Activated effector memory CD4-positive, alpha-beta T cell treated with anti-CD3 and anti-CD28 coated beads, Interleukin-2, amount 50 U/mL, for 16 hours (primary cell): ENCODE data around the gene ARHGEF16.
A peak's percentile ranks its signal among the peaks of the same experiment; 100 is the strongest.

ENCODE experiments used
- DNase-seq: peaks from one replicate; pipeline ENCODE4 v3.0.0-alpha.2; 2020

ARHGEF16 gene

GRCh38 chr1:3483801-3484444 is 29.5 kb downstream of the ARHGEF16 start:
- DNase-seq, result peak; percentile 78

DNA sequence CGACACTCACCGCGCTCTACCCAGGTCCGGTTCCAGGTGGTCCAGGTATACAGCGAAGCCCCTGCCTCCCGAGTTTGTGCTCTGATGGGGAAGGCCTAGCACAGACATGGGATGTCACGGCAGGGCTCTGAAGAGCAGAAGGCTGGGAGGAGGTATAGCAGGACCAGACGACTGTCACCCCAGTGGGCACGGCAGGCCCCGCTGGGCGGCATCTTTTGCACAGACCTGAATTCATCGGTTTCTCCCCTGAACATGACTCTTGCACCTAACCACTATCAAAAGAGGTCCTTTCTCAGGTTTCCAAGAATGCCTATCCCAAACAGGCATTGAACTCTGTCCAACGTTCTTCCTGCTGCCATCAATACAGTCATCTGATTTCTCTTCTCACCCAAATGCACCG is 30.6 kb downstream of the ARHGEF16 start:
- DNase-seq, result no peak

- no peak for DNase-seq
Observed at GRCh38 chr1:3488432-3488831, 34.0 kb downstream of the ARHGEF16 start.

- no peak for DNase-seq
Observed at GRCh38 chr1:3490046-3490745, 35.7 kb downstream of the ARHGEF16 start.

DNA sequence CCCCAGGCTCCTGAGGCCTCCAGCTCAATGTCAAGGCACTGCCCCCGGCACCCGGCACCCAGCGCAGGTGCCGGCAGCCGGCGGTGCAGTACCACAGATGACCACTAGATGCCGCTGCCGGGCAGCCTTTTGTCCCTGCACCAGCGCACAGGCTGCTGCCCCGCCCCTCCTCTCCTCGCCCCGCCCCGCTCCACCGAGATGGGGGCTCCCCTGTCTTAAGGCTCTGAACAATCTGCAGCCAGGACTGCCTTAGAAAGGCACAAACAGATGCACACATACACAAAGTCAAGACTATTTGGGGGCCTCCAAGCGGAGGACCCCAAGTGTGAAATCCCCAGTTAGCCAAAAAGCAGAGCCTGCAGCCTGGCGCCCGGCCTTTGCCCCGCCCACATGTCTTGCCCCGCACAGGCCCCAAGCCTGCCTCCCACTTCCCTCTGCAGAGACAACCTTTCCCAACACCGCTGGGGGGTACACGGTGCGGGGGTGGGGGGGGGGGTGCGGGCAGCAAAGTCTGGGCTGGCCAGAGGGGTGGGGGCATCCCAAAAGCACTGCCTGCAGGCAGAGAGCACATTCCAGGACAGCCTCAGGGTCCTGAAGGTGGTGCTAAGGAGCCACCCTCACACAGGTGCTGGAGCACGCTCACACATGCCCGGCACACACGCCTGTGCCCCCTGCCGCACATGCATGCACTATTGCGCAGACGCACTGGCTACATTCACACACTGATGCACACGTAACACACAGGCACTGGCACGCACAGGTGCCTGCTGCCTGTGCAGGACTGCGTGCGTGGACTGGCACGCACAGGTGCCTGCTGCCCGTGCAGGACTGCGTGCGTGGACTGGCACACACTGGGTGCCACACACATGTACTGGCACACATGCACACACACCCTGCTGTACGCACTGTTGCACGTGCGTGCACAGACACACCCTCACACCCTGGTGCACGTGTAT is 37.1 kb downstream of the ARHGEF16 start:
- DNase-seq, result peak; percentile 94

DNA sequence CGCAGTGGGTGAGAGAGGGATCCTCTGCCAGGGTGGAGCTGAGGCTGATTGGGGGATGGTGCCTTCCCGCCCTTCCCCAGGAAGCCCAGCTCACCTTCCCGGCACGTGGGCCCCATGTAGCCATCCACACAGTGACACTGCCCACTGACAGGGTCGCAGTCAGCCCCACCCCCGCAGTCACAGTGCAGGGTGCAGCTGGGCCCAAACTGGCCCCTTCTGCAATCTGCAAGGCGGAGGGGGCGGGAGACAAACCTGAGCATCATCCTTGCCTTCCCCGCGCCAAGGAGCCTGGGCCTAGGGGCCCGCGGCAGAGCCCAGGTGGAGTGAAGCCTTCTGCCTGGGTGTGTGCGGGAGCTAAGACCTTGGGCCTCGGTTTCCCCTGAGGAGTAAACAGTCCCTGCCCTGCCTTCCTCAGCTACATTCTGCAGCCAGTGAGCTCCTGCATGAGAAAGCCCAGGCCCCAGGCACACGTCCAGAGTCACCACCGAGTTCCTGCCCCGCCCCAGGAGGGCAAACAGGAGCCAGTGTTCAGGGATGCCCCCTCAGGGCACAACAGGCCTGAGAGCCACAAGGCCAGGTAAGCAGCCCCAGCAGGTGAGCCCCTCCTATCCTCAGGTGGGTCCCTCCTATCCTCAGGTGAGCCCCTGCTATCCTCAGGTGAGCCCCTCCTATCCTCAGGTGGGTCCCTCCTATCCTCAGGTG is 38.2 kb downstream of the ARHGEF16 start:
- no peak for DNase-seq

DNA sequence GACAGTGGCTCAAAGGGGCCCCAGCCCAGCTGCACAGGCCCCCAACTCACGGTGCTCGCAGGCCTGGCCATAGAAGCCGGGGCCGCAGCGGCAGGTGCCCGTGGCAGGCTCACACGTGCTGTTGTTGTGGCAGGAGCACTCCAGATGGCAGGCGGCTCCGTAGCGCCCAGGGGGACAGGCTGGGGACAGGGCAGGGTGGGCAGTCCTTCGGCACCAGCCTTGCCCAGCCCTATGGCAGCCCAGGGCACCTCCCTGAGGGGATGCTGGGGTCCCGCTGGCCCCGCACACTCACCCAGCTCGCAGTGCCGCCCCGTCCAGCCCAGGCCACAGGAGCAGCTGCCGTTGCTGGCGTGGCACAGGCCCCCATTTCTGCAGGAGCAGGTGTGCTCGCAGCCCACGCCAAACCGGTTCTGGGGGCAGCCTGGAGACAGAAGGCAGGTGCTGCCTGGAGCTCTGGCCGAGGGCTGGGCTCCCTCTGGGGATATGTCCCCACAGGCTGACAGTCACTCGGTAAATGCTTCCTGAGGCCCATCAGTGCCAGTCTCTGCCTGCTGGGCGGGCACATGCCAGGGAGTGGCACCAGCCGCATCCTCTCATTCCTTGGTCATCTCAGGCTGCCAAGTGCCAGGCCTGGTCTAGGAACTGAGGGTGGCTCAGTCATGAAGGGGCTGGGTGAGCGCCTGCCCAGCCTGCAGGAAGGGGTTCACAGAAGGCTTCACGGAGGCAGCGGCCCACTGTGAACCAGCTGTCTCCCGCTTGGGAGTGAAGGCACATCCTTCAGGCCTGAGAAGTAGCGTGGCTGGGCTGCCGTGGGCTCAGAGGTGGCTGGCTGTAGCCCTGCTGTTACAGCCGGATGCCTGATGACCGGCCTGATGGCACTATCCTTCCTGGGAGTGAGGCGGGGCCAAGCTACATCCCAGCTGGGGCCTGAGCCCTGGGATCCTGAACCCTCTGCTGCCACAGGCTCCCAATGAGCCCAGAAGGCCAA is 40.1 kb downstream of the ARHGEF16 start:
- no peak for DNase-seq

- DNase-seq, result no peak
Observed at GRCh38 chr1:3495776-3496745, 41.6 kb downstream of the ARHGEF16 start.

DNA sequence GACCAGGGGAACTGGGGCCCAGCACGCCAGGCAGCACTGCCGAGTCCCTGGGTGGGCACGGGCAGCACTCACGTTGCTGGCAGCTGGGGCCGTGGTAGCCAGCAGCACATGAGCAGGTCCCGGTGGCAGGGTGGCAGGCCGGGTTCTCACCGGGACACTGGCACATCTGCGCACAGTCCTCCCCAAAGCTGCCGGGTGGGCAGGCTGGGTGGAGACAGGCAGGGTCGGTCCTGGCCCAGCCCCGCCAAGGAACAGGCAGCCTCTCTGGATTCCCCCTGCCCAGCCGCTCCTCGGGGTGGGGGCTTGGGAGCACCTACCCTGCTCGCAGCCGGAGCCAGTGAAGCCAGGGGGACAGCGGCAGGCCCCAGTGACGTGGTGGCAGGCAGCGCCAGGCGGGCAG is 42.5 kb downstream of the ARHGEF16 start:
- no peak for DNase-seq

DNA sequence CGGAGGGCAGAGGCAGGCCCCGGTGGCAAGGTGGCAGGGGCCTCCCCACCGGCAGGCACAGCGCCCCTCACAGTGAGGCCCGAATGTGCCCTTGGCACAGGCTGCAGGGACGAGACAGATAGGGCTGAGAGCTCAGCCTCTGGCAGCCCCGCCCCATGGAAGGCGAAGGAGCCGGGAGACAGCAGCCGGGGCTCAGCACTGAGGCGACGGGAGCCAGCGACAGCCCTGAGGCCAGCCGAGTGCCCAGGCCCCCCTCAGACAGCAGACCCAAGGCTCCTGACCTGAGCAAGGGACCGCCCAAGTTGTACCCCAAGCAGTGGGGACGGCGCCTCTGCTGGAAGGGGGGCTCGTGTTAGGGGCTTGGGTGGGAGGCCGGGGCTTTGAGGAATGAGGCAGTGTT is 43.1 kb downstream of the ARHGEF16 start:
- no peak for DNase-seq

DNA sequence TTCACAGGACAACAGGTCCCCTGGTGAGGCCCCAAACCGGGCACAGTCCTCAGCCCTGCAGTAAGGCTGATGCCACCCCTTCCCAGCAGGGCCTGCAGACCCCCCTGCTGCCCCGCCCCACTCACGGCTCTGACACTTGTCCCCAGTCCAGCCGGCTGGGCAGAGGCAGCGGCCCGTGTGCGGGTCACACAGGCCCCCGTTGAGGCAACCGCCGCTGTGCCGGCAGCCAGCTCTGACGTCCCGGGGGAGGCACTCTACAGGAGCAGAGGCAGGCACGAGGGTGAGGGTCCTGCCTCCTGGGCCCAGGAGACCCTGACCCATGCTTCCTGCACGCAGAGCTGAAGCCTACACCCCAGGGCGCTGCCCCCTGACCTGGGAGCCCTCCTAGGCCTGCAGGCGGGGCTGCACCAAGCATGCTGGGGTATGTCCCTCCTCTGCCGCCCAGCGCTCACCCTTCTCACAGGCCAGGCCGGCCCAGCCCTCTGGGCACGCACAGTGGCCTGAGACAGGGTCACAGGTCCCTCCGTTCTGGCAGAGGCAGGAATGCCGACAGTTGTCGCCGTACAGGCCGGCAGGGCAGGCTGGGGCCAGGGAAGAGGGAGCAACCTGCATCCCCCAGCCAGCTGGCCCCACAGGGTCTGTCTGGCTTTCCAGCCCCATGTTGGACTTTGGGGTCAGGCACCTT is 43.9 kb downstream of the ARHGEF16 start:
- DNase-seq, result no peak

DNA sequence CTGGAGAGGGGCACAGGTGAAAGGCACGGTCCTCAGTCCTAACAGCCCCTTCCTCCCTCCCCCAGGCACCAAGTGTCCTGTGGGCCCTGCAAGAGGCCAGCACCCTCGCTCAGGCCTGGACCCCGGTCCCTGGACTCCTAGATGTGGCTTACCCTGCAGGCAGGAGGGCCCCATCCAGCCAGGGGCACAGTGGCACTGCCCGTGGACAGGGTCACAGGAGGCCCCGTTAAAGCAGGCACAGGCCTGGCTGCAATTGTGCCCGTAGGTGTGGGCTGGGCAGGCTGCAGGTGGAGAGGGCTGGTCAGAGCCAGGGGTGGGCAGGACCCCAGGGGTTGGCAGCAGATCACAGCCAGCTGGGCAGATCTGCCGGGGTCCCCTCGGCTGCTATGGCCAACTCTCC is 44.5 kb downstream of the ARHGEF16 start:
- DNase-seq, result no peak

- DNase-seq, result no peak
Observed at GRCh38 chr1:3499611-3500010, 45.1 kb downstream of the ARHGEF16 start.

DNA sequence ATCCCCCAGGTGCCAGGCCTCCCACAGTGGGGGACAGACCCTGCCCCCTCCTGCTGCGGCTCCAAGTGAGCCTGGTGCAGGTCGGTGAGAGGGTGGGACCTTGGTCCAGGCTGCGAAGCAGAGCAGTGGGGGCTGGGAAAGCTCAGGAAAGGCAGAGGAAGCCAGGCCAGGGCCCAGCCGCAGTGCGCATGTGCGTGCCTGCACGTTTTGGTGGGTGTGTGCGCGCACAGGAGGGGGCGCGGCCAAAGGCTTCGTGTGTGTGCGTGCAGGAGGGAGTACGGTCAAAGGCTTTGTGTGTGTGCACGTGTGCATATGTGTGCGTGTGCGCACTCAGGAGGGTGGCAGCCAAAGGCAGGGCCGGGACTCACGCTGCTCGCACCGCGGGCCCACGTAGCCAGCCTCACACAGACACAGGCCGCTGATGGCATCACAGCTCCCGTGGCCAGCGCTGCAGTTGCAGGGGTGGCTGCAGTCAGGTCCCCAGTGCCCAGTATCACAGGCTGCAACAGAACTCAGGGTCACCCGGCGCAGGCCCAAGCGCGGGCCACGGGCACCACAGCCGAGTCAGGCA is 45.9 kb downstream of the ARHGEF16 start:
- DNase-seq, result no peak

DNA sequence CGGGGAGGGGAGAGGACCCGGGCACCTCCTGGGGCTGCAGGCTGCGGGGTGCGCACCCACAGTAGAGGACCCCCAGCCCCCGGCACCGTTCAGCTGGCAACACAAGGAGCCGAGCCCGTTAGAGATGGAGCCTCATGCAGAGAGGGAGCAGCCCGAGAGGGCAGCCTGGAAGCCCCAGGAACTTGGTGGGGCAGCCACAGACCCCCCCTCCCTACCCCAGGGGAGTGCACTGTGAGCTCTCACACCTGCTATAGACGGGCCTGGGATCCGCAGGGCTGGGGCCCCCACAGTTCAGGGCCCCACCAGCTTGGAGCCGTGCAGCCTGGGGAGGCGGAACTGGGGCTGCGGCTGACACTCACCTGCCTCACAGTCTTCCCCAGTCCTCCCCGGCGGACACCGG is 47.0 kb downstream of the ARHGEF16 start:
- DNase-seq, result no peak

GRCh38 chr1:3501856-3502640 is 47.6 kb downstream of the ARHGEF16 start:
- no peak for DNase-seq

GRCh38 chr1:3502641-3503524 is 48.4 kb downstream of the ARHGEF16 start:
- DNase-seq, result no peak

GRCh38 chr1:3503525-3503886 is 49.0 kb downstream of the ARHGEF16 start:
- no peak for DNase-seq
